ENCODE data around the gene SLC16A8. TPM values are rescaled to one million over a fixed set of nuclear protein-coding genes. Genes with fewer than 3 reads are reported as not detected.
A peak's percentile ranks its signal among the peaks of the same experiment; 100 is the strongest.

Gene SLC16A8
- total and polyA plus RNA-seq, 2 experiments from 2014 or later, result 0.52 to 0.66 TPM

- Histone ChIP-seq H3K79me2 (replicated peaks; ENCODE audit: insufficient read depth) (no peaks in the 10 kb centered on the region), H4K20me1 (replicated peaks; ENCODE audit: insufficient read depth) (no peaks in the 10 kb centered on the region), H3K4me1 (ENCODE audit: insufficient read depth) (peaks cover 8% of the 10 kb centered on the region; the same call in 1 of the 2 replicates), H2AFZ (no peak overlapping the region), H3K4me3 (no peak overlapping the region), H3K36me3 (ENCODE audit: insufficient read depth) (no peaks in the 10 kb centered on the region), H3K4me2 (no peak overlapping the region), H3F3A (replicated peaks; ENCODE audit: low read depth) (peaks cover 7% of the 10 kb centered on the region), H3K9me2 (ENCODE audit: insufficient read depth) (no peaks in the 10 kb centered on the region), H3K27me3 (ENCODE audit: insufficient read depth) (no peaks in the 10 kb centered on the region), H3K27ac (ENCODE audit: low read depth) (no peak overlapping the region)
- Mint-ChIP-seq H3K4me1 (peaks cover 11% of the 10 kb centered on the region; the same call in 2 of the 3 replicates), H3K4me3 (no peak overlapping the region), H3K27me3 (ENCODE audit: insufficient read depth, low read depth, poor library complexity) (peaks cover 28% of the 10 kb centered on the region), H3K36me3 (ENCODE audit: low read depth) (peaks cover 3% of the 10 kb centered on the region; the same call in 1 of the 3 replicates), H3K27ac (no peak overlapping the region), H3K9me3 (peaks cover 5% of the 10 kb centered on the region; the same call in 2 of the 3 replicates)
- DNase-seq (ENCODE audit: low spot score) (peak; percentile 30), ATAC-seq (no peak)
- no peak for TF ChIP-seq CREB1 (CRISPR knock-in tag; IDR thresholded peaks at IDR 0.05; ENCODE audit: low read depth)
- TF ChIP-seq NANOG (IDR thresholded peaks at IDR 0.05; ENCODE audit: borderline replicate concordance), result no peak
- no peak for TF ChIP-seq STAT1 (IDR thresholded peaks at IDR 0.05; ENCODE audit: unreplicated experiment)
- TF ChIP-seq ETS1 (IDR thresholded peaks at IDR 0.05), result no peak
- no peak for TF ChIP-seq CTCF (conservative IDR thresholded peaks at IDR 0.05; ENCODE audit: low read depth in 2 of 2)
- TF ChIP-seq ZNF331 (CRISPR knock-in tag; IDR thresholded peaks at IDR 0.05; ENCODE audit: low read depth), result no peak
- TF ChIP-seq ZNF462 (CRISPR knock-in tag; IDR thresholded peaks at IDR 0.05), result no peak
Observed at GRCh38 chr22:38109371-38110001, 25.5 kb upstream of the SLC16A8 start.
